Activated naive CD4-positive, alpha-beta T cell treated with anti-CD3 and anti-CD28 coated beads, Interleukin-2, amount 10 ng/mL, durations not matched to agents 5 hours and 36 hours (primary cell): ENCODE measurements around the gene SLC7A9. TPM values are rescaled to one million over a fixed set of nuclear protein-coding genes. Genes with fewer than 3 reads are reported as not detected.

Experiments used
- total RNA-seq, 2 experiments: library from RNA; stranded (reverse); gene quantifications; one replicate each; pipeline ENCODE4 v1.2.3, GENCODE V29; 2021

Gene SLC7A9
- under 1 TPM in 1 of 2 experiments, not detected in 1; 0.17 TPM for total RNA-seq

GRCh38 chr19:32869369-32869965, at the start of gene SLC7A9:
SLC7A9 (minus strand) TSS chr19:32869767; CDS start chr19:32868534, 1,233 bp downstream.

Other genes starting within 250 kb of the SLC7A9 start
- gene ANKRD27, start 194.6 kb downstream of the SLC7A9 start, total RNA-seq = 10 to 100 TPM; 40.6 to 45.3 TPM
- gene RGS9BP, start 193.9 kb downstream of the SLC7A9 start, total RNA-seq = under 1 TPM; 0.22 to 0.25 TPM
- 10 to 100 TPM; 15.3 to 15.5 TPM for gene NUDT19, start 177.9 kb downstream of the SLC7A9 start, total RNA-seq
- gene TDRD12, start 150.0 kb downstream of the SLC7A9 start, total RNA-seq = under 1 TPM; 0.39 to 0.40 TPM
- gene CEP89, start 102.2 kb upstream of the SLC7A9 start, total RNA-seq = 10 to 100 TPM; 17.6 to 17.8 TPM
- gene FAAP24, start 102.5 kb upstream of the SLC7A9 start, total RNA-seq = 1 to 10 TPM; 4.2 to 4.4 TPM
- gene RHPN2, start 195.1 kb upstream of the SLC7A9 start, total RNA-seq = 1 to 10 TPM; 1.4 to 2.9 TPM
- gene GPATCH1, start 211.4 kb upstream of the SLC7A9 start, total RNA-seq = 10 to 100 TPM; 11.5 to 11.7 TPM